Spleen (tissue), 11 donors: Measurements from ENCODE around the gene YAP1. TPM values are rescaled to one million over a fixed set of nuclear protein-coding genes. Genes with fewer than 3 reads are reported as not detected.

Experiments
- DNase-seq: peaks from one replicate; pipeline ENCODE4 v3.0.0-alpha.2; 2020
- H3K27ac ChIP-seq, 8 donors: fragments of 200-600 bp; sonication (generic) in 7 of 8; 1 replicate in 4 of 8; 2 replicates in 4 of 8; pipeline versions ENCODE4 v1.5.0 to v1.8.0; 2016 to 2021; ENCODE audit warnings: inconsistent platforms in 4 of 8, mild to moderate bottlenecking in 4 of 8, moderate library complexity in 1 of 8
- H3K27me3 ChIP-seq, 7 donors: fragments of 200-600 bp; sonication (generic) in 6 of 7; replicated peaks in 1 of 7; 1 replicate in 4 of 7; 2 replicates in 3 of 7; pipeline versions ENCODE4 v1.5.0 to v1.8.0; 2016 to 2021; ENCODE audit warnings: inconsistent platforms in 3 of 7, mild to moderate bottlenecking in 1 of 7
- H3K36me3 ChIP-seq, 6 donors: fragments of 200-600 bp; sonication (generic) in 5 of 6; 1 replicate in 4 of 6; 2 replicates in 2 of 6; pipeline versions ENCODE4 v1.5.0 to v1.8.0; 2016 to 2021; ENCODE audit warnings: inconsistent platforms in 2 of 6
- H3K4me1 ChIP-seq, 6 donors: fragments of 200-600 bp; sonication (generic) in 5 of 6; 1 replicate in 3 of 6; 2 replicates in 3 of 6; pipeline versions ENCODE4 v1.5.0 to v1.8.0; 2016 to 2021; ENCODE audit warnings: inconsistent platforms in 3 of 6
- H3K4me3 ChIP-seq, 8 donors: fragments of 200-600 bp; sonication (generic) in 7 of 8; 1 replicate in 4 of 8; 2 replicates in 4 of 8; pipeline versions ENCODE4 v1.5.0 to v1.8.0; 2016 to 2021; ENCODE audit warnings: inconsistent platforms in 4 of 8, mild to moderate bottlenecking in 4 of 8, moderate library complexity in 2 of 8
- H3K9me3 ChIP-seq, 8 donors: fragments of 200-600 bp; sonication (generic) in 7 of 8; 1 replicate in 4 of 8; 2 replicates in 4 of 8; pipeline versions ENCODE4 v1.5.0 to v1.8.0; 2016 to 2021; ENCODE audit warnings: inconsistent platforms in 4 of 8
- POLR2A ChIP-seq, 3 donors: fragments of 450-650 bp; IDR thresholded peaks; one replicate each; pipeline ENCODE4 v1.5.1; 2017; ENCODE audit warnings: antibody characterized with exemption in 3 of 3, mild to moderate bottlenecking in 1 of 3
- POLR2AphosphoS5 ChIP-seq, 3 donors: sonication (generic); formaldehyde crosslinking; IDR thresholded peaks; one replicate each; pipeline ENCODE4 v1.5.1; 2017; ENCODE audit warnings: antibody characterized with exemption in 3 of 3
- WGBS, 5 donors: extraction: QIAGEN DNeasy Blood & Tissue Kit in 3 of 5; methylation state at CpG; one replicate each; pipeline versions ENCODE4 v1.1.5 to v1.1.7; 2013 to 2018; 5-methylcytosine and 5-hydroxymethylcytosine counted together
- intact Hi-C: fragments of 100-400 bp; cut with DNase I; formaldehyde crosslinking; loops from one replicate; pipeline ENCODE4 v1.15.0; 2023; ENCODE audit warnings: low total_unique reads
- polyA plus RNA-seq, 3 donors: library from polyadenylated mRNA; stranded (reverse); fragments of 200-250 nt; gene quantifications; one replicate each; pipeline ENCODE4 v1.2.1, GENCODE V29; 2013
- total RNA-seq, 7 donors: library from RNA; depleted of rRNA in 3 of 7; stranded (reverse); fragments of >200 nt in 3 of 7; fragmentation: NEBNext Ultra II Directional in 4 of 7; extraction: Animal tissue kit (Norgen Biotek cat#: 25700) in 4 of 7; gene quantifications; one replicate each; pipeline versions ENCODE4 v1.1.0 to v1.2.1, GENCODE V29; 2016 to 2021
- TF ChIP-seq, protein P1 (sequence below), 11 experiments: fragments of 200-600 bp in 7 of 11; fragments of 450-650 bp in 4 of 11; sonication (generic) in 4 of 11; IDR thresholded peaks in 8 of 11; conservative IDR thresholded peaks in 3 of 11; 1 replicate in 7 of 11; 2 replicates in 4 of 11; pipeline versions ENCODE4 v1.4.0 to v1.8.0; 2016 to 2021; ENCODE audit warnings: antibody characterized with exemption in 11 of 11, inconsistent platforms in 4 of 11, mild to moderate bottlenecking in 1 of 11
- donor health status: healthy with polysubstance abuse.
- donor health status: DM: no; HTN: no; CAD: no; lungs with moderate emphysema.
- donor health status: DM: no; HTN: no; CAD: no.
- donor health status: Bipolar disorder and iron deficiency.
- donor health status: healthy.
- donor health status: DM: no; HTN: no; CAD: no.
- donor health status: DM: yes; HTN: yes; CAD: no.

The YAP1 gene
- total and polyA plus RNA-seq, 10 donors, result 4.9 to 37.3 (median 31.4) TPM

- H3K36me3 ChIP-seq, result no peaks in the 10 kb centered on the region
- H3K27me3 ChIP-seq, result no peaks in the 10 kb centered on the region
- no peak for DNase-seq
- intact Hi-C loops, result no loop called here
- no peak overlapping the region for H3K27ac ChIP-seq
- no peak overlapping the region for H3K4me3 ChIP-seq
- H3K4me1 ChIP-seq, result no peaks in the 10 kb centered on the region
- 0 to 56% (median 33%) methylated on average over 1 of the region's 1 CpG for whole genome bisulfite sequencing, 5 donors
- TF ChIP-seq POLR2AphosphoS5 (IDR thresholded peaks at IDR 0.05) (no peak), POLR2A (IDR thresholded peaks at IDR 0.05) (no peak)
- TF ChIP-seq, protein P1, sequence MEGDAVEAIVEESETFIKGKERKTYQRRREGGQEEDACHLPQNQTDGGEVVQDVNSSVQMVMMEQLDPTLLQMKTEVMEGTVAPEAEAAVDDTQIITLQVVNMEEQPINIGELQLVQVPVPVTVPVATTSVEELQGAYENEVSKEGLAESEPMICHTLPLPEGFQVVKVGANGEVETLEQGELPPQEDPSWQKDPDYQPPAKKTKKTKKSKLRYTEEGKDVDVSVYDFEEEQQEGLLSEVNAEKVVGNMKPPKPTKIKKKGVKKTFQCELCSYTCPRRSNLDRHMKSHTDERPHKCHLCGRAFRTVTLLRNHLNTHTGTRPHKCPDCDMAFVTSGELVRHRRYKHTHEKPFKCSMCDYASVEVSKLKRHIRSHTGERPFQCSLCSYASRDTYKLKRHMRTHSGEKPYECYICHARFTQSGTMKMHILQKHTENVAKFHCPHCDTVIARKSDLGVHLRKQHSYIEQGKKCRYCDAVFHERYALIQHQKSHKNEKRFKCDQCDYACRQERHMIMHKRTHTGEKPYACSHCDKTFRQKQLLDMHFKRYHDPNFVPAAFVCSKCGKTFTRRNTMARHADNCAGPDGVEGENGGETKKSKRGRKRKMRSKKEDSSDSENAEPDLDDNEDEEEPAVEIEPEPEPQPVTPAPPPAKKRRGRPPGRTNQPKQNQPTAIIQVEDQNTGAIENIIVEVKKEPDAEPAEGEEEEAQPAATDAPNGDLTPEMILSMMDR (IDR thresholded peaks at IDR 0.05 in 8 of 11, conservative IDR thresholded peaks at IDR 0.05 in 3 of 11), result no peak
- peaks cover 13 to 46% (median 32%) of the 10 kb centered on the region in 8 donors for H3K9me3 ChIP-seq
These were observed 39.5 kb upstream of the YAP1 start for GRCh38 chr11:102070766-102071165.

DNA sequence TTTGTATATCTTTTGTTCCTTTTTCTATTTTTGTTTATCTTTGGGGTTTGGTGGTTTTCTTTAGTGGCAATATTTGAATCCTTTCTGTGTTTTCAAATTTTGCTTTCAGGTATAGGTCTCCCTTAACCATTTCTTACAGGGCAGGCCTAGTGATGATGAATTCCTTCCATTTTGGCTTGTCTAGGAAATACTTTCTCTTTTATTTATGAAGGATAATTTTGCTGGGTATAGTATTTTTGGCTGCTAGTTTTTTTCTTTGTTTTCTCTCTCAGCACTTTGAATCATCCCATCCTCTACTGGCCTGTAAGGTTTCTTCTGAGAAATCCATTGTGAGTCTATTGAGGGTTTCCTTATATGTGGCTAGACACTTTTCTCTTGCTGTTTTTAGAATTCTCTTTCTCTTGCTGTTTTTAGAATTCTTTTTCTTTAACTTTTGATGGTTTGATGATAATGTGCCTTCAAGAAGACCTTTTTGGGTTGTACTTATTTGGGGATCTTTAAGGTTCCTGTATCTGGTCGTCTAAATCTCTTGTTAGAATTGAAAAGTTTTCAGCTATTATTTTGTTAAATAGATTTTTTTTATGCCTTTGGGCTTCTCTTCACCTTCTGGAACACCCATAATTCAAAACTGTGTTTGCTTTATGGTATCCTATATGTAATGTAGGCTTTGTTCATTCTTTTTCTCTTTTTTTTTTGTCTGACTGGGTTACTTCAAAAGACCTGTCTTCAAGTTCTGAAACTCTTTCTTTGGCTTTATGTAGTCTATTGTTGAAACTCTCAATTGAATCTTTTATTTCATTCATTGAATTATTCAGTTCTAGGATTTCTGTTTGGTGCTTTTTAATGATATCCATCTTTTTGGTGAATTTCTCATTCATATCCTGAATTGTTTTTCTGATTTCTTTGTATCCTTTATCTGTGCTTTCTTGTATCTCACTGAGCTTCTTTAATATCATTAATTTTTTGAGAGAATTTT, 38.5 kb upstream of the YAP1 start:
- TF ChIP-seq POLR2AphosphoS5 (IDR thresholded peaks at IDR 0.05) (no peak), POLR2A (IDR thresholded peaks at IDR 0.05) (no peak)
- TF ChIP-seq, protein P1 (IDR thresholded peaks at IDR 0.05 in 8 of 11, conservative IDR thresholded peaks at IDR 0.05 in 3 of 11), result no peak
- WGBS, 5 donors, result 79 to 91% (median 85%) methylated on average over 1 of the region's 1 CpG
- intact Hi-C loops, result no loop called here

DNA sequence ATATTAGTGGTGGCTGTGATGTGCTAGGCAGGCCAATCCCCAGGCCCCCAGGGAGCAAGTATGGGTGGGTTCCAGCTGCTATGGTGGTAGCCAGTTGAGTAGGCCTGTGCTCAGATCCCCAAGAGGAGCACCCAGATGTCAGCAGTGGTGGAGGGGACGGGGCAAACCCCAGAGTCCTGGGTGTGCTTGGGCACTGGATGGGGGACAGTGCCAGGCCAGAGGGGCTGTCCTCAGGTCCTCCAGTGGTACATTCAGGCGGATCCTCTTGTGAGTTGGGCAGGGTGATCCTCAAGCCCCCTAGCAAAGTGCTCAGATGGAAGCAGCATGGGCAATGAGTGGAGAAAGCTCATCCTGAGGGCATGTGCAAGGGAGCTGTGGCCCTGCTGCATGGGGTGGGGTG, 37.0 kb upstream of the YAP1 start:
- no peak overlapping the region for H3K4me3 ChIP-seq
- no peaks in the 10 kb centered on the region for H3K36me3 ChIP-seq
- TF ChIP-seq, protein P1 (IDR thresholded peaks at IDR 0.05 in 8 of 11, conservative IDR thresholded peaks at IDR 0.05 in 3 of 11), result no peak
- no peak for TF ChIP-seq POLR2AphosphoS5 (IDR thresholded peaks at IDR 0.05)
- no peak for TF ChIP-seq POLR2A (IDR thresholded peaks at IDR 0.05)
- H3K27ac ChIP-seq, result no peak overlapping the region
- peaks cover 13 to 46% (median 32%) of the 10 kb centered on the region in 8 donors for H3K9me3 ChIP-seq
- DNase-seq, result no peak
- intact Hi-C loops, result no loop called here
- 75 to 93% (median 87%) methylated on average over 1 to 2 of the region's 2 CpGs for WGBS, 5 donors
- H3K27me3 ChIP-seq, result no peaks in the 10 kb centered on the region
- H3K4me1 ChIP-seq, result no peaks in the 10 kb centered on the region

More for the DNA sequence above, 38.5 kb upstream of the YAP1 start:
- no peak for DNase-seq
- Histone ChIP-seq H3K27ac (no peak overlapping the region), H3K4me3 (no peak overlapping the region), H3K36me3 (no peaks in the 10 kb centered on the region), H3K4me1 (no peaks in the 10 kb centered on the region), H3K27me3 (no peaks in the 10 kb centered on the region), H3K9me3 (peaks cover 13 to 46% (median 32%) of the 10 kb centered on the region in 8 donors)

- Histone ChIP-seq H3K27me3 (peaks cover 0 to 14% (median 0%) of the 10 kb centered on the region in 7 donors), H3K9me3 (no peaks in the 10 kb centered on the region), H3K27ac (no peak overlapping the region), H3K4me3 (no peak overlapping the region), H3K36me3 (no peaks in the 10 kb centered on the region), H3K4me1 (no peaks in the 10 kb centered on the region)
- intact Hi-C loops, result no loop called here
- no peak for DNase-seq
- TF ChIP-seq POLR2A (IDR thresholded peaks at IDR 0.05) (no peak), POLR2AphosphoS5 (IDR thresholded peaks at IDR 0.05) (no peak)
- TF ChIP-seq, protein P1 (IDR thresholded peaks at IDR 0.05 in 8 of 11, conservative IDR thresholded peaks at IDR 0.05 in 3 of 11), result no peak
These were observed 30.6 kb upstream of the YAP1 start for GRCh38 chr11:102079625-102080024.
